CD14-positive monocyte (primary cell): ENCODE measurements around the gene MACROD2. TPM values are rescaled to one million over a fixed set of nuclear protein-coding genes. Genes with fewer than 3 reads are reported as not detected.

Source experiments
- DNase-seq, 3 donors: peaks; one replicate each; pipeline ENCODE4 v3.0.0-alpha.2; 2011 to 2022
- H2AFZ ChIP-seq: 2 replicates; pipeline ENCODE4 v1.6.0; 2012; ENCODE audit warnings: mild to moderate bottlenecking, low read depth, low read length, inconsistent platforms; ENCODE audit not compliant: insufficient read depth, poor library complexity, severe bottlenecking
- H3K27ac ChIP-seq, 2 donors: 1 replicate in 1 of 2; 2 replicates in 1 of 2; pipeline ENCODE4 v1.5.1; 2012 to 2013; ENCODE audit warnings: low read length in 2 of 2, control low read depth in 1 of 2, inconsistent platforms in 1 of 2, low read depth in 1 of 2, mild to moderate bottlenecking in 1 of 2
- H3K27me3 ChIP-seq, 2 donors: one replicate each; pipeline versions ENCODE4 v1.6.0 to v1.6.1; 2011 to 2013; ENCODE audit warnings: low read length in 2 of 2; ENCODE audit not compliant: control insufficient read depth in 2 of 2, insufficient read depth in 2 of 2
- H3K36me3 ChIP-seq, 2 donors: replicated peaks in 1 of 2; 1 replicate in 1 of 2; 2 replicates in 1 of 2; pipeline versions ENCODE4 v1.5.1 to v1.6.1; 2012 to 2013; ENCODE audit warnings: low read length in 2 of 2, control low read depth in 1 of 2, inconsistent platforms in 1 of 2, mild to moderate bottlenecking in 1 of 2; ENCODE audit not compliant: insufficient read depth in 2 of 2, control insufficient read depth in 1 of 2
- H3K4me1 ChIP-seq, 2 donors: 1 replicate in 1 of 2; 2 replicates in 1 of 2; pipeline versions ENCODE4 v1.5.1 to v1.6.1; 2012 to 2013; ENCODE audit warnings: low read length in 2 of 2, control low read depth in 1 of 2, inconsistent platforms in 1 of 2, mild to moderate bottlenecking in 1 of 2, moderate library complexity in 1 of 2; ENCODE audit not compliant: insufficient read depth in 2 of 2, control insufficient read depth in 1 of 2
- H3K4me2 ChIP-seq: replicated peaks from 2 replicates; pipeline ENCODE3; 2012; ENCODE audit warnings: low read length, moderate library complexity, mild to moderate bottlenecking; ENCODE audit not compliant: poor library complexity, severe bottlenecking; ENCODE audit errors: extremely low read depth
- H3K4me3 ChIP-seq, 3 experiments: fragments of 200-600 bp in 1 of 3; sonication (generic) in 1 of 3; replicated peaks in 1 of 3; 1 replicate in 2 of 3; 2 replicates in 1 of 3; pipeline ENCODE4 v1.5.1; 2011 to 2013; ENCODE audit warnings: low read length in 3 of 3, mild to moderate bottlenecking in 3 of 3, control low read depth in 2 of 3, low read depth in 2 of 3, inconsistent platforms in 1 of 3, moderate library complexity in 1 of 3
- H3K79me2 ChIP-seq: 2 replicates; pipeline ENCODE4 v1.6.0; 2012; ENCODE audit warnings: mild to moderate bottlenecking, control low read depth, inconsistent platforms, low read length, moderate library complexity; ENCODE audit not compliant: insufficient read depth
- H3K9ac ChIP-seq: 2 replicates; pipeline ENCODE4 v1.6.0; 2017; ENCODE audit warnings: low read length, mild to moderate bottlenecking; ENCODE audit not compliant: insufficient read depth, poor library complexity, severe bottlenecking
- H3K9me3 ChIP-seq, 2 donors: replicated peaks in 1 of 2; 1 replicate in 1 of 2; 2 replicates in 1 of 2; pipeline versions ENCODE4 v1.5.1 to v1.6.1; 2012 to 2013; ENCODE audit warnings: low read length in 2 of 2, control low read depth in 1 of 2; ENCODE audit not compliant: control insufficient read depth in 1 of 2, insufficient read depth in 1 of 2
- H4K20me1 ChIP-seq: 2 replicates; pipeline ENCODE4 v1.6.0; 2012; ENCODE audit warnings: mild to moderate bottlenecking, low read length, control low read depth, moderate library complexity; ENCODE audit not compliant: insufficient read depth
- H3K27ac Mint-ChIP-seq, 7 donors: one replicate each; pipeline ENCODE4 v1.8.0; 2020; ENCODE audit warnings: mild to moderate bottlenecking in 7 of 7, mixed read lengths in 7 of 7, moderate library complexity in 6 of 7, inconsistent platforms in 2 of 7
- H3K27me3 Mint-ChIP-seq, 3 donors: one replicate each; pipeline ENCODE4 v1.8.0; 2021 to 2022; ENCODE audit warnings: low read depth in 3 of 3, mild to moderate bottlenecking in 3 of 3, mixed read lengths in 3 of 3, moderate library complexity in 3 of 3, inconsistent platforms in 1 of 3
- H3K36me3 Mint-ChIP-seq, 2 donors: one replicate each; pipeline ENCODE4 v1.8.0; 2020; ENCODE audit warnings: mixed read lengths in 2 of 2, inconsistent platforms in 1 of 2, mild to moderate bottlenecking in 1 of 2
- H3K4me1 Mint-ChIP-seq: one replicate; pipeline ENCODE4 v1.8.0; 2020; ENCODE audit warnings: mild to moderate bottlenecking, mixed read lengths
- H3K4me3 Mint-ChIP-seq, 2 donors: one replicate each; pipeline ENCODE4 v1.8.0; 2020; ENCODE audit warnings: mild to moderate bottlenecking in 2 of 2, mixed read lengths in 2 of 2, moderate library complexity in 1 of 2
- H3K9me3 Mint-ChIP-seq, 7 donors: one replicate each; pipeline ENCODE4 v1.8.0; 2020 to 2022; ENCODE audit warnings: mixed read lengths in 7 of 7, mild to moderate bottlenecking in 6 of 7, moderate library complexity in 6 of 7, inconsistent platforms in 2 of 7
- CTCF ChIP-seq: fragments of 200-600 bp; IDR thresholded peaks from one replicate; pipeline ENCODE4 v1.8.0; 2022; ENCODE audit warnings: antibody characterized with exemption, mild to moderate bottlenecking
- WGBS: methylation state at CpG from one replicate; pipeline ENCODE4 v1.1.5; 2013; ENCODE audit warnings: missing lambda C conversion rate; ENCODE audit not compliant: insufficient coverage; 5-methylcytosine and 5-hydroxymethylcytosine counted together
- intact Hi-C, 2 donors: fragments of 100-400 bp; cut with micrococcal nuclease; formaldehyde crosslinking; loops; one replicate each; pipeline versions ENCODE4 v1.15.0 to v1.15.1; 2023
- polyA plus RNA-seq, 3 donors: library from polyadenylated mRNA; depleted of rRNA in 1 of 3; unstranded in 2 of 3; stranded (reverse) in 1 of 3; fragments of 300-500 nt in 2 of 3; fragments of >200 nt in 1 of 3; fragmentation: Illumina TruSeq in 2 of 3; gene quantifications; 1 replicate in 2 of 3; 2 replicates in 1 of 3; pipeline ENCODE4 v1.2.3, GENCODE V29; 2012 to 2021

Gene MACROD2
- polyA plus RNA-seq, 3 donors, result 0.23 TPM; not detected in 2

- intact Hi-C loops, result no loop called here
Observed at GRCh38 chr20:15241681-15242080, 1246.4 kb downstream of the MACROD2 start.

GRCh38 chr20:15242773-15243172 lies 1247.5 kb downstream of the MACROD2 start:
- H3K4me2 ChIP-seq, result no peak overlapping the region
- H3K36me3 Mint-ChIP-seq, result no peaks in the 10 kb centered on the region
- DNase-seq, result no peak
- H3K27me3 ChIP-seq, result no peaks in the 10 kb centered on the region
- H4K20me1 ChIP-seq, result no peaks in the 10 kb centered on the region
- H3K4me1 ChIP-seq, result no peaks in the 10 kb centered on the region
- H3K27me3 Mint-ChIP-seq, result no peaks in the 10 kb centered on the region
- no peaks in the 10 kb centered on the region for H3K79me2 ChIP-seq
- no peak overlapping the region for H3K4me3 Mint-ChIP-seq
- peaks cover 0 to 2% (median 0%) of the 10 kb centered on the region in 7 donors for H3K9me3 Mint-ChIP-seq
- no peaks in the 10 kb centered on the region for H3K4me1 Mint-ChIP-seq
- no peak for TF ChIP-seq CTCF
- WGBS, result 38% methylated on average over 2 of the region's 3 CpGs
- intact Hi-C loops, result no loop called here
- H2AFZ ChIP-seq, result no peak overlapping the region
- H3K36me3 ChIP-seq, result no peaks in the 10 kb centered on the region
- no peak overlapping the region for H3K4me3 ChIP-seq
- H3K9ac ChIP-seq, result no peak overlapping the region
- no peak overlapping the region for H3K27ac ChIP-seq
- no peak overlapping the region for H3K27ac Mint-ChIP-seq
- no peaks in the 10 kb centered on the region for H3K9me3 ChIP-seq

More at GRCh38 chr20:15241681-15242080, 1246.4 kb downstream of the MACROD2 start:
- H3K4me2 ChIP-seq, result no peak overlapping the region
- no peak for DNase-seq
- H4K20me1 ChIP-seq, result no peaks in the 10 kb centered on the region
- Mint-ChIP-seq H3K9me3 (peaks cover 0 to 2% (median 1%) of the 10 kb centered on the region in 7 donors), H3K27me3 (no peaks in the 10 kb centered on the region), H3K4me1 (peaks cover 3% of the 10 kb centered on the region), H3K27ac (no peak overlapping the region), H3K36me3 (no peaks in the 10 kb centered on the region), H3K4me3 (no peak overlapping the region)
- no peak overlapping the region for H3K9ac ChIP-seq
- H3K9me3 ChIP-seq, result no peaks in the 10 kb centered on the region
- H2AFZ ChIP-seq, result no peak overlapping the region
- no peaks in the 10 kb centered on the region for H3K79me2 ChIP-seq
- H3K4me1 ChIP-seq, result no peaks in the 10 kb centered on the region
- no peaks in the 10 kb centered on the region for H3K36me3 ChIP-seq
- no peaks in the 10 kb centered on the region for H3K27me3 ChIP-seq
- H3K4me3 ChIP-seq, result no peak overlapping the region
- no peak overlapping the region for H3K27ac ChIP-seq
- no peak for TF ChIP-seq CTCF
